Hematopoietic multipotent progenitor cell (in vitro differentiated cells): Measurements from ENCODE around the gene MICU1. TPM values are rescaled to one million over a fixed set of nuclear protein-coding genes. Genes with fewer than 3 reads are reported as not detected.

Experiments used
- DNase-seq, 3 donors: peaks; one replicate each; pipeline ENCODE4 v3.0.0-alpha.2; 2011 to 2015; ENCODE audit warnings: low read depth in 2 of 3, low spot score in 2 of 3
- small RNA-seq: library from RNA; depleted of rRNA; stranded (forward); fragments of <200 nt; gene quantifications from one replicate; pipeline ENCODE3, GENCODE V24; 2012
- total RNA-seq: library from RNA; depleted of rRNA; stranded (reverse); fragments of >200 nt; gene quantifications from one replicate; pipeline ENCODE4 v1.2.3, GENCODE V29; 2012

MICU1 gene
- total RNA-seq, 1 donor: 19.4 TPM

- DNase-seq: peak; percentile 77 to 92 (median 92)
Observed at GRCh38 chr10:72319416-72320254, 306.2 kb downstream of the MICU1 start.

- DNase-seq: no peak
Observed at GRCh38 chr10:72318418-72319262, 307.2 kb downstream of the MICU1 start.

Small RNA genes within 50 kb of the gene (small RNA-seq; reads per million reads assigned to genes)
- gene AL513185.2 (not detected), gene HMGN2P34 (not detected), gene RF00019 (not detected), gene RN7SL840P (not detected), gene RNU6-805P (not detected)

Other genes starting within 250 kb of the MICU1 start
- 16.7 TPM for gene MCU, start 66.1 kb upstream of the MICU1 start, total RNA-seq